Measurements from ENCODE around the gene TMEM208.
A peak's percentile ranks its signal among the peaks of the same experiment; 100 is the strongest.

TMEM208 gene

GRCh38 chr16:67255553-67256221 is 28.8 kb downstream of the TMEM208 start:
- H3K4me3 ChIP-seq, result no peak overlapping the region
- no peak overlapping the region for H3K9ac ChIP-seq
- no peaks in the 10 kb centered on the region for H3K36me3 ChIP-seq
- peaks cover 16% of the 10 kb centered on the region for H3K4me1 ChIP-seq
- H3K4me2 ChIP-seq, result no peak overlapping the region
- TF ChIP-seq Cebpa-rat (IDR thresholded peaks at IDR 0.05), result no peak
- peaks cover 2% of the 10 kb centered on the region; the same call in 1 of the 2 replicates for H3K27me3 ChIP-seq
- H3K27ac ChIP-seq, result no peak overlapping the region
- no peaks in the 10 kb centered on the region for H3K9me3 ChIP-seq
- no peaks in the 10 kb centered on the region for H4K20me1 ChIP-seq

- TF ChIP-seq Cebpa-rat (IDR thresholded peaks at IDR 0.05), result no peak
Measured at GRCh38 chr16:67256701-67257230, 29.8 kb downstream of the TMEM208 start.

GRCh38 chr16:67257486-67258160 is 30.7 kb downstream of the TMEM208 start:
- Histone ChIP-seq H3K9me3 (no peaks in the 10 kb centered on the region), H3K4me3 (no peak overlapping the region), H3K27me3 (no peaks in the 10 kb centered on the region), H3K9ac (no peak overlapping the region), H3K36me3 (no peaks in the 10 kb centered on the region), H3K4me2 (no peak overlapping the region), H4K20me1 (no peaks in the 10 kb centered on the region), H3K4me1 (peaks cover 14% of the 10 kb centered on the region), H3K27ac (no peak overlapping the region)
- TF ChIP-seq Cebpa-rat (IDR thresholded peaks at IDR 0.05), result no peak

More at GRCh38 chr16:67256701-67257230, 29.8 kb downstream of the TMEM208 start:
- H3K27me3 ChIP-seq, result no peaks in the 10 kb centered on the region
- no peak overlapping the region for H3K4me3 ChIP-seq
- H3K4me2 ChIP-seq, result no peak overlapping the region
- H3K4me1 ChIP-seq, result peaks cover 16% of the 10 kb centered on the region
- H4K20me1 ChIP-seq, result no peaks in the 10 kb centered on the region
- no peaks in the 10 kb centered on the region for H3K36me3 ChIP-seq
- H3K9ac ChIP-seq, result no peak overlapping the region
- no peaks in the 10 kb centered on the region for H3K9me3 ChIP-seq
- H3K27ac ChIP-seq, result no peak overlapping the region

- no peaks in the 10 kb centered on the region for H4K20me1 ChIP-seq
- TF ChIP-seq Cebpa-rat (IDR thresholded peaks at IDR 0.05), result no peak
- H3K9me3 ChIP-seq, result no peaks in the 10 kb centered on the region
- H3K4me3 ChIP-seq, result no peak overlapping the region
- no peaks in the 10 kb centered on the region for H3K27me3 ChIP-seq
- H3K4me2 ChIP-seq, result no peak overlapping the region
- H3K9ac ChIP-seq, result no peak overlapping the region
- H3K27ac ChIP-seq, result no peak overlapping the region
- no peaks in the 10 kb centered on the region for H3K36me3 ChIP-seq
- H3K4me1 ChIP-seq, result peaks cover 9% of the 10 kb centered on the region
Measured at GRCh38 chr16:67258161-67258835, 31.4 kb downstream of the TMEM208 start.

- Histone ChIP-seq H3K36me3 (no peaks in the 10 kb centered on the region), H3K9me3 (no peaks in the 10 kb centered on the region)
Measured at GRCh38 chr16:67259705-67260104, 32.8 kb downstream of the TMEM208 start.

GRCh38 chr16:67260426-67261063 is 33.6 kb downstream of the TMEM208 start:
- Histone ChIP-seq H4K20me1 (no peaks in the 10 kb centered on the region), H3K27ac (0 out of 2 replicates have a peak overlapping the region, but pooled peaks have one; percentile 15), H3K9me3 (no peaks in the 10 kb centered on the region), H3K27me3 (no peaks in the 10 kb centered on the region), H3K4me2 (peak overlapping the region; percentile 42), H3K4me3 (no peak overlapping the region), H3K9ac (peak overlapping the region; percentile 12; the same call in 1 of the 2 replicates), H3K36me3 (no peaks in the 10 kb centered on the region), H3K4me1 (peaks cover 21% of the 10 kb centered on the region)
- no peak for TF ChIP-seq Cebpa-rat (IDR thresholded peaks at IDR 0.05)

More at GRCh38 chr16:67259705-67260104, 32.8 kb downstream of the TMEM208 start:
- H4K20me1 ChIP-seq, result no peaks in the 10 kb centered on the region
- no peak for TF ChIP-seq Cebpa-rat (IDR thresholded peaks at IDR 0.05)
- H3K27me3 ChIP-seq, result no peaks in the 10 kb centered on the region
- H3K27ac ChIP-seq, result no peak overlapping the region
- H3K4me3 ChIP-seq, result no peak overlapping the region
- peaks cover 19% of the 10 kb centered on the region for H3K4me1 ChIP-seq
- H3K4me2 ChIP-seq, result no peak overlapping the region
- H3K9ac ChIP-seq, result 0 out of 2 replicates have a peak overlapping the region, but pooled peaks have one; percentile 10

GRCh38 chr16:67263201-67263600 is 36.3 kb downstream of the TMEM208 start:
- no peak overlapping the region for H3K4me3 ChIP-seq
- H3K36me3 ChIP-seq, result no peaks in the 10 kb centered on the region
- H3K9ac ChIP-seq, result no peak overlapping the region
- H3K27me3 ChIP-seq, result no peaks in the 10 kb centered on the region
- H4K20me1 ChIP-seq, result no peaks in the 10 kb centered on the region
- H3K27ac ChIP-seq, result no peak overlapping the region
- no peaks in the 10 kb centered on the region for H3K9me3 ChIP-seq
- H3K4me2 ChIP-seq, result no peak overlapping the region
- H3K4me1 ChIP-seq, result peaks cover 27% of the 10 kb centered on the region
- no peak for TF ChIP-seq Cebpa-rat (IDR thresholded peaks at IDR 0.05)

GRCh38 chr16:67264277-67264676 is 37.3 kb downstream of the TMEM208 start:
- Histone ChIP-seq H3K4me1 (peaks cover 27% of the 10 kb centered on the region), H3K4me2 (peak overlapping the region; percentile 48), H3K9me3 (no peaks in the 10 kb centered on the region), H3K27ac (no peak overlapping the region), H3K9ac (0 out of 2 replicates have a peak overlapping the region, but pooled peaks have one; percentile 15), H3K4me3 (no peak overlapping the region), H4K20me1 (no peaks in the 10 kb centered on the region), H3K36me3 (no peaks in the 10 kb centered on the region), H3K27me3 (no peaks in the 10 kb centered on the region)
- TF ChIP-seq Cebpa-rat (IDR thresholded peaks at IDR 0.05), result no peak

- H3K9ac ChIP-seq, result 0 out of 2 replicates have a peak overlapping the region, but pooled peaks have one; percentile 15
- no peaks in the 10 kb centered on the region for H4K20me1 ChIP-seq
- no peak overlapping the region for H3K27ac ChIP-seq
- no peaks in the 10 kb centered on the region for H3K36me3 ChIP-seq
- H3K9me3 ChIP-seq, result no peaks in the 10 kb centered on the region
- TF ChIP-seq Cebpa-rat (IDR thresholded peaks at IDR 0.05), result no peak
- no peak overlapping the region for H3K4me3 ChIP-seq
- no peaks in the 10 kb centered on the region for H3K27me3 ChIP-seq
- H3K4me1 ChIP-seq, result peaks cover 27% of the 10 kb centered on the region
- H3K4me2 ChIP-seq, result peak overlapping the region; percentile 48; the same call in 1 of the 2 replicates
Measured at GRCh38 chr16:67264866-67265265, 37.9 kb downstream of the TMEM208 start.
